UCSD-AML1 (cell line): ENCODE measurements around the gene RALGPS1.

Experiments
- DNase-seq: peaks from one replicate; lab custom pipeline; 2025; ENCODE audit not compliant: unreplicated experiment; lab: John Stamatoyannopoulos, UW

The RALGPS1 gene

GRCh38 chr9:127075624-127076372 lies 161.2 kb downstream of the RALGPS1 start:
- DNase-seq, result no peak

GRCh38 chr9:127076860-127077643 lies 162.5 kb downstream of the RALGPS1 start:
- DNase-seq, result no peak

GRCh38 chr9:127077644-127077946 lies 163.0 kb downstream of the RALGPS1 start:
- DNase-seq, result no peak

- no peak for DNase-seq
These were observed 163.8 kb downstream of the RALGPS1 start for GRCh38 chr9:127078336-127078735.

GRCh38 chr9:127078988-127079387 lies 164.4 kb downstream of the RALGPS1 start:
- no peak for DNase-seq

- DNase-seq, result no peak
These were observed 165.0 kb downstream of the RALGPS1 start for GRCh38 chr9:127079446-127080140.

- no peak for DNase-seq
These were observed 166.9 kb downstream of the RALGPS1 start for GRCh38 chr9:127081250-127082185.

- DNase-seq, result no peak
These were observed 168.8 kb downstream of the RALGPS1 start for GRCh38 chr9:127083138-127083980.

GRCh38 chr9:127084076-127085039 lies 169.8 kb downstream of the RALGPS1 start:
- no peak for DNase-seq

- DNase-seq, result no peak
These were observed 170.6 kb downstream of the RALGPS1 start for GRCh38 chr9:127085186-127085585.

- no peak for DNase-seq
These were observed 172.2 kb downstream of the RALGPS1 start for GRCh38 chr9:127086771-127087170.

GRCh38 chr9:127087411-127087810 lies 172.8 kb downstream of the RALGPS1 start:
- no peak for DNase-seq

- no peak for DNase-seq
These were observed 173.3 kb downstream of the RALGPS1 start for GRCh38 chr9:127087836-127088235.

- DNase-seq, result no peak
These were observed 174.4 kb downstream of the RALGPS1 start for GRCh38 chr9:127088724-127089615.

- no peak for DNase-seq
These were observed 175.1 kb downstream of the RALGPS1 start for GRCh38 chr9:127089631-127090081.

GRCh38 chr9:127090341-127090985 lies 175.9 kb downstream of the RALGPS1 start:
- no peak for DNase-seq

- no peak for DNase-seq
These were observed 176.9 kb downstream of the RALGPS1 start for GRCh38 chr9:127091526-127091925.
